HG03097 (cell line): Measurements from ENCODE around the gene CCNT2.
"Not testable (repeated sequence)": the region's sequence is repeated elsewhere in the genome, so short reads cannot be mapped to it uniquely, and the experiment has no call there.

Source experiments
- ATAC-seq: cut with Tn5 transposase; IDR thresholded peaks from one replicate; pipeline ENCODE4 v1.9.1; 2021; ENCODE audit not compliant: unreplicated experiment, low FRiP score

CCNT2 gene

DNA sequence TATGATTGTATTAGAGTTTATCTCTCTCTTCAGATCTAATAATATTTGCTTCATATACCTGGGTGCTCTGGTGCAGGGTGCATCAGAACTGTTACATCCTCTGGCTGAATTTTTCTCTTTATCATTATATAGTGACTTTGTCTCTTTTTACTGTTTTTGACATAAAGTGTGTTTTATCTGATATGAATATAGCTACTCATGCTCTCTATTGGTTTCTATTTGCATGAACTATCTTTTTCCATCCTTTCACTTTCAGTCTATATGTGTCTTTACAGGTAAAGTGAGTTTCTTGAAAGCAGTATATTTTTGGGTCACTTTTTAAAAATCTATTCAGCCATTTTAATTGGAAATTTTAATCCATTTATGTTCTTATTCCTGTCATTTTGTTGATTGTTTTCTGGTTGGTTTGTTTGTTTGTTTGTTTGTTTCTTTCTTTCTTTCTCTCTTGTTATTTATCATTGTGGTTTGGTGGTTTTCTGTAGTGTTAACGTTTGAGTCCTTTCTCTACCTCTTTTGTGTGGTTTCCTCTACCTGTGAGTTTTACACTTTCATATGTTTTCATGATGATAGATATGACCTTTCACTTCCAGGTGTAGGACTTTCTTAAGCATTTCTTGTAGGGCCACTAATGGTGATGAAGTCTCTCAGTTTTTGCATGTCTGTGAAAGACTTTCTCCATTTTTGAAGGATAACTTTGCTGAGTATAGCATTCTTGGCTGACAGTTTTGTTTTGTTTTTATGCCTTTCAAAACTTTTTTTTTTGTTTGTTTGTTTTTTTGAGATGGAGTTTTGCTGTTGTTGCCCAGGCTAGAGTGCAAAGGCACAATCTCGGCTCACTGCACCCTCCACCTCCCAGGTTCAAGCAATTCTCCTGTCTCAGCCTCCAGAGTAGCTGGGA lies 54.9 kb downstream of the CCNT2 start:
- ATAC-seq = no peak

DNA sequence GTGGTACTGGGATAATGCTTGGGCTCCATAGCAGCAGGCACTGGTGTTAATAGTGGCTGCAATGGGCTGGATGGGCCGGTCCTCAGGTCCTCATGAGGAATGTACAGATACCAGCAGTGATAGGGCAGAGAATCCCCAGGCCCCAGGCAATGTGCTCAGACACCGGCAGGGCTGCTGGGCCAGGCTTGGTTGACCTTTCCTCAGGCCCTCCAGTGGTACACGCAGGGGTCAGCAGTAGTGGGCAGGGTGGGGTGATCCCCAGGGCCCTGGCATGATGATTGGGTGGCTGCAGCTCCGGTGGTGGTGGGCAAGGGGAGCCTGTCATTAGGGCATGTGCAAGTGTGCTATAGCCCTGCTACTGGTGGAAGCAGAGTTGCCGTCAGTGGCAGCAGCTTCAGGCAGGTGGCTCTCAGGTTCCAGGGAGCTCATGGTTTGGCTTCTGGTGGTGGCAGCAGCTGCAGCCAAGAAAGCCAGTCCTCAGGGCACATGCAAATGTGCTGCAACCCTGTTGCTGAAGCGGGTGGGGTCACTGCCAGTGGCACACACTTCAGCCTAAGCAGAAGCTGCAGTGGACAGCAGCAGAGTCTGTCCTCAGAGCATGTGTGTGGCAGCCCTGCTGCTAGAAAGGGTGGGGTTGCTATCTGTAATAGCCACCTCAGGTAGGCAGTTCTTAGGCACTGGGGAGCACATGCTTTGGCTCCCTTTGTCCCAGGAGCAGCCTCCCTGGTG lies 56.8 kb downstream of the CCNT2 start:
- ATAC-seq = no peak

DNA sequence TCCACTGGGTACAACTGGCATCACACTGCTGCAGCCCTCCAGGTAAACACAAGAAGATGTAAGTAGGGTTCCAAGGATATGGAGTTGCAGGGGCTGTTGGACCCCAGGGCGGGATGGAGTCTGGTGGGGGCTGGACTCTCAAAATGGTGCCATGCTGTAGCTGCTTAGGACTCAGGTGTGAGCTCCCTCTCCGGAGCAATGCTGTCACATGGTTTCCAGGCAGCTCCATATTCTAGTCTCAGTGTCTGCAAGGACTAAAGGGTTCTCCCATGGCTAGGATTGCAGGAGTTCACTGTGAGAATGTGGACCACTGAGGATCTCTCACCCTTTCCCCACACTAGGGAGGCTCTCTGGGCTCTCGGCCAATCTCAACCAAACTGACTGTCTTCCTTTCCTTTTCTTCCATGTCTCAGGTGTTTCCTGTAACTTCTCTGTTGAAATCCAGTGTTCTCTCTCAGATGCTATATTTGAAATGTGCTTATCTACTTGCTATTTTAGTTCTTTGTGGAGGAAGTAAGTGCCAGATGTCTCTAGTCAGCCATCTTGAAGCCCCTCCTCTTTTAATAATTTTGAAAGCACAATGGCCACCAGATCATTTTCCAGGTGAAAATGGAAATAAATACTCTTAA lies 57.6 kb downstream of the CCNT2 start:
- ATAC-seq = no peak

DNA sequence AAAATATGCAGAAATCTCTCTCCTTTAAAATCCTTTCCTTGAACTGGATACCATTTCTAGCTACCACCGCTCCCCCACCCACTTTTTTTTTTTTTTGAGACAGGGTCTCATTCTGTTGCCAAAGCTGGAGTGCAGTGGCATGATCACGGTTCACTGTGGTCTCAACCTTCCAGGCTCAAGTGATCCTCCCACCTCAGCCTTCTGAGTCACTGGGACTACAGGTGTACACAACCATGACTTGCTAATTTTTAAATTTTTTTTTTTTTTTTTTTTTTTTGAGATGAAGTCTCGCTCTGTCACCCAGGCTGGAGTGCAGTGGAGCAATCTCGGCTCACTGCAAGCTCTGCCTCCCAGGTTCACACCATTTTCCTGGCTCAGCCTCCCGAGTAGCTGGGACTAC lies 58.5 kb downstream of the CCNT2 start:
- not testable (repeated sequence) for ATAC-seq

DNA sequence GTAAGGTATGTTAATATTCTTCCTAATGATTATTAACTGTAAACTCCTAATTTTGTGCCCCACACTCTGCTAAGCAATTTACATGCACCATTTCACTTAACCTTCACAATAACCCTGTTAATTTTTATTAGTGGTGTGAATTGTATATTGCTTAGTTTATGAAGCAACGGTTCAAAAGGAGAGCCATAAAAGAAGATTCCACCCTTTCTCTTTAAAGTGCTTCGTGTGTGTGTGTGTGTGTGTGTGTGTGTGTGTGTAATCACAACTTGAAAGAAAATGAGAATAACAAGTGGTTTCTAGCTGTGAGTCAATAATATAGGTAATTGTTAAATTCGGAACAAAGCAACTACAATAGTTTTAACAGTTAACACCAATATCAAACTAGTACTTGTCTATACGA lies 60.6 kb downstream of the CCNT2 start:
- no peak for ATAC-seq

DNA sequence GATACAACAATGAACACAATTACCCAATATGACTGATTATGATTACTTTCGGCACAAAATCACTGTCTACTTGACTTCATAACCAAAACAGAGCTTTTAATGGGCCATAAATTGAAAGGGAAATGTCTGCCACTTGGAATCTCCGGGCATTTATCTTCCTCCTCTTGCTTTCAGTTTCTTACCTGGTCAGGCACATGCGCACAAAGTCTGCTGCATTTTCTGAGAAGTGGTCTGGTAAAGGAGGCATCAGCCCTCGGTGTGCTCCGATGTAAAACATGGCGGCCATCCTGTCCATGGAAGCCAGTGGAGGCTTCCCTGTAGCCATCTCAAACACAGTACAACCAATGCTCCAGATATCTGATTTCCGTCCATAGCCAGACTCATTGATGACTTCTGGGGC lies 62.0 kb downstream of the CCNT2 start:
- ATAC-seq = no peak

DNA sequence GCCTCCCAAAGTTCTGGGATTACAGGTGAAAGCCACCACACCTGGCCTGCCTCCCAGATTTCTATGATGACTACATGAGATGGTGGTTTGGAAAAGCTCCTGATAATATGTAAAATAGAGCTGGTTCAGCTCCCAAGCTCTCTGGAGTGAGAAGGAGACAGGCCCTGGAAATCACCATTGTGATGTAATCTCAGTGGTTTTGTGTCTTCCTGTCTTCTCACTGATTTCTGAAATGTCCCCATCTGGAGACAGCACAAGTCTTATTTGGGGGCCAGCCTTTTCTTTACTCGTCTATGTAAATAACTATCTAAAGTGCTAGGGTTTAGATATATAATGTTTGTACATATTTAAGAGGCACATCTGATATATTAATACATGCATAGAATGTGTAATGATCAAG lies 64.0 kb downstream of the CCNT2 start:
- no peak for ATAC-seq

DNA sequence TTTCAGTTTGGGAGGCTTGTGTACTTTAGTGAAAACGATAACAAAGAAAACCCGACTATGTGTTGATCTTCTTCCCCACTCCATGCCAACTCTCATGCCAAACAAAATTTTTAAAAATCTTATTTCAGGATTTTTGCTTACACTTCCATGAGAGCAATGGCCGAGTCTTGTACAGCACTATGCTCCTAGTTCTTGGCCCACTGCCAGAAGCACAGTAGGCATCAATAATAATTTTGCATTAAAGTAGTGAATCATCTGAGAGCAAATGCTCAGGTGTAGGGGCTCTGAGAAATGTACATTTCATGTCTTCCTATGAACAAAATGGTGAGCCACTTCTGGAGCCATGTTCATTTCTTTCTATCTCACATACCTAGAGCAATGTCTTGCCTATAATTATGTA lies 66.4 kb downstream of the CCNT2 start:
- ATAC-seq = no peak

DNA sequence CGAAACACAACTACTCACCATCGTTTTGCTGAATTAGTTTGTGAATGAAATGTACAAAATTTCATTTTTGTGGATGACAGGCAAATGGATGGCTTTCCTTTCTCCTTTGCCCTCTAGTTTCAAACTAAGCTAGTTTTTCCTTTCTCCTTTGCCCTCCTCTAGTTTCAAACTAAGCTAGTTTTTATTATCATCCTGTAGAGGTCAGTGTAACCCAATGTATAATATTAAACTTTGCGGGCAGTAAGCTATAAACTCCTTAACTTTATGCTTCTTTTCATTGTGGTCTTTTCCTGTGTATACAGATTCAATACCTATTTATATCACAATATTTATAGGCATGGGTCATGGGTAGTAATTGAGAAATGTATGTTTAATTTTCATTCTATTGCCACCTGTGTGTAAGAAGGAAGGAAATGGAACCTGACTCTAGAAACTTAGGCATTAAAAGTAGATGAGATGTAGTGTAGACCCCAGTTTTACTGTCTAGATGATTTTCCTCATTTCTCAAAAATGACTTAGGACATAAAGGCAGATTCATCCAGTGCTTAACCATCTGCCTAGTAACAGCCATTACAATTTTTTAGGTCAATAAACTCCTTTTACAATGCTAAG lies 70.5 kb downstream of the CCNT2 start:
- ATAC-seq = no peak

DNA sequence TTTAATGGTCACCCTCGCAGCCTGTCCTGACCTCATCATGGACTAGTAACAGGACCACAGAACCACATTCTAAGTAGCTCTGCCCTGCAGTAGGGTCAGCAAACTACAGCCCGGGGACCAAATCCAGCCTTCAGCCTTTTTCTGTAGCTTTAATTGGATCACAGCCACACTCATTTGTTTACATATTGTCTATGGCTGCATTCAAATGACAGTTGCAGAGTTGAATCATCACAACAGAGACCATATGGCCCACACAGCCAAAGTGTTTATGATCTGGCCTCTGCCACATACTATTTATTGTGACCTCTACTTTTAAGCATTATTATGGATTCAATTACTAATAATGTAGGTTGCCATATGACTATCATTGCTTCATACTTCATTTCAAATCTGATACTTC lies 80.9 kb downstream of the CCNT2 start:
- no peak for ATAC-seq

DNA sequence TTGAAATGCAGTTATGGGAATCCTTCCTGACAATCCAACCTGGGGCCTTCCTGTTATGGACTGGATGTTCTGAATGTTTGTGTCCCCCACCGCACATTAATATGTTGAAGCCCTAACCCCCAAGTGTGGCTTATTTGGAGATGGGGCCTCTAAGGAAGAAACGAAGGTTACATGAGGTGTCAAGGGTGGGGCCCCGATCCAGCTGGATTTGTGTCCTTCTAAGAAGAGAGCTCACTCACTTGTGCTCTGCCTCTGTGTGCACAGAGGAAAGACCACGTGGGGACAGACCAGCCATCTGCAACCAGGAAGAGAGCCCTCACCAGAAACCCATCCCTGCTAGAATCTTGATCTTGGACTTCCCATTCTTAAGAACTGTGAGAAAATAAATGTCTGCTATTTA lies 84.2 kb downstream of the CCNT2 start:
- no peak for ATAC-seq

DNA sequence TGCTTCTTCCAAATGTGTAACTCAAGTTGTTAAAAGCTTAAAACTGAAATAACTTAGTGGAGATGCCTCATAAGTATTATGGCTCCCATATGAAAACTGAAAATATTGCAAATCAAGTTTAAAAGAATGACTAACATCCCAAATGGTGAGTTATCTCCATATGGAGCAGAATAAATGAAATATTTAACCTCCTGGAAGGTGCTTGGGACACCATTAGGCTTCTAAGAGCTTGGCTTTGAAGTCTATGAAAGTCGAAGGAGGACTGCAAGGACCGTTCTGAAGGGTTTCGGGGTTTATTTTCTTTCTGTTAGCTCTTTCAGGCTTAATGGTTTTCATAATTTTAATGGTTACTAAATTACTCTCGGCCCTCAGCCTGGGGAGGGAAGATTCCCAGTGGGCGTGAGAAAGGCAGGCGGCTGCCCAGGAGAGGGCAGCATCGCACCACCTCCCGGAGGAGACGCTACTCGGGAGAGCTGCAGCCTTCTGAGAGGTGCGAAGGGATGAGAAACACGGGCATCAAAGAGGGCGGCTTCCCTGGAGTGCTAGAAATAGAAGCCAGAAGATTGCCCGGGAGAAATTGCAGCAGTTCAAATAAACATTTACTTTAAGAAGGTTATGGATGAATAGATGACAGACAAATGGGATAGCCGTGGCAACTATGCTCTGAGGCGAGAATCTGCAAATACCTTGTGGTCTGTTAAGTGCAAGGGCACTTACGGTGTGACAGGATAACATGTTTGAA lies 85.6 kb downstream of the CCNT2 start:
- peak; percentile 65 for ATAC-seq

DNA sequence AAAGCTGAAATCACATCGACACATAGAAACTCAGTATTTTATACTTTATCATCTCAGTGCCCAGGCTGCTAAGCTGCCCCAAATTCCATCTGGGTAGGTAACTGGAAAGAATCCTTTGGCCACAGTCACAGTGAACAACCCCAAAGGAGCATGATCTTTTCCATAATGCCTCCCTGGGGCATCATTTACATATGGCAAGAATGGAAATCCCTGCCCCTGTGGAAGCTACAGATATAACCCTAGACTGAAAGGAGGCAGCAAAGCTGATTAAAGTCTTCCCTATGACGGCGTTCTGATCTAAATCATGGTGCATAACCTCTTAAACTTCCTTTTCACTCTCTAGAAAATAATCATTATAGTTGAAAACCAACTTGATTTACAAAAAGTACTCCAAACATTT lies 87.1 kb downstream of the CCNT2 start:
- no peak for ATAC-seq
